IMR-90 (cell line): ENCODE results near the gene TGM4.
A peak's percentile ranks its signal among the peaks of the same experiment; 100 is the strongest.

Experiments used
- BHLHE40 ChIP-seq: fragments of 150-350 bp; IDR thresholded peaks from 2 replicates; pipeline ENCODE4 v1.6.1; 2016; ENCODE audit warnings: mild to moderate bottlenecking, low read depth, low read length
- CEBPB ChIP-seq: IDR thresholded peaks from 2 replicates; pipeline ENCODE4 v1.6.1; 2012; ENCODE audit warnings: low read depth, low read length, improper control_type of control experiment
- CHD1 ChIP-seq: IDR thresholded peaks from 2 replicates; pipeline ENCODE4 v1.6.1; 2012; ENCODE audit warnings: low read depth, low read length, improper control_type of control experiment
- CTCF ChIP-seq: conservative IDR thresholded peaks from 2 replicates; pipeline ENCODE4 v1.5.1; 2012; ENCODE audit warnings: mild to moderate bottlenecking, low read depth, low read length, improper control_type of control experiment
- FOS ChIP-seq: fragments of 150-350 bp; IDR thresholded peaks from 2 replicates; pipeline ENCODE4 v1.6.1; 2016; ENCODE audit warnings: low read depth, low read length
- MAFK ChIP-seq: IDR thresholded peaks from 2 replicates; pipeline ENCODE4 v1.6.1; 2012; ENCODE audit warnings: low read depth, low read length, improper control_type of control experiment
- MAZ ChIP-seq: IDR thresholded peaks from 2 replicates; pipeline ENCODE4 v1.6.1; 2012; ENCODE audit warnings: low read depth, mild to moderate bottlenecking, low read length, improper control_type of control experiment, moderate library complexity, borderline replicate concordance
- NFE2L2 ChIP-seq: fragments of 150-350 bp; IDR thresholded peaks from 2 replicates; pipeline ENCODE4 v1.6.1; 2016; ENCODE audit warnings: low read depth, mild to moderate bottlenecking, low read length
- POLR2A ChIP-seq: IDR thresholded peaks from 2 replicates; pipeline ENCODE4 v1.6.1; 2012; ENCODE audit warnings: mild to moderate bottlenecking, low read depth, low read length
- RAD21 ChIP-seq: IDR thresholded peaks from 2 replicates; pipeline ENCODE4 v1.6.1; 2012; ENCODE audit warnings: low read length, improper control_type of control experiment
- RFX5 ChIP-seq: IDR thresholded peaks from 2 replicates; pipeline ENCODE4 v1.8.0; 2012; ENCODE audit warnings: low read depth, mild to moderate bottlenecking, low read length, moderate library complexity
- USF2 ChIP-seq: fragments of 150-350 bp; IDR thresholded peaks from 2 replicates; pipeline ENCODE4 v1.6.1; 2017; ENCODE audit warnings: mild to moderate bottlenecking, antibody characterized with exemption, low read length, low read depth

GRCh38 chr3:44962621-44963393 lies 88.4 kb downstream of the TGM4 start:
- TF ChIP-seq MAFK: peak; percentile 16; the same call in 1 of the 2 replicates
- no peak for TF ChIP-seq CTCF
- TF ChIP-seq BHLHE40: no peak; the same call in 1 of the 2 replicates
- no peak for TF ChIP-seq POLR2A
- TF ChIP-seq CEBPB: no peak
- no peak for TF ChIP-seq NFE2L2
- no peak for TF ChIP-seq CHD1
- no peak for TF ChIP-seq RFX5
- no peak for TF ChIP-seq FOS
- TF ChIP-seq USF2: no peak
- no peak for TF ChIP-seq MAZ
- TF ChIP-seq RAD21: no peak
